ENCODE results near the gene DUSP15. TPM values are rescaled to one million over a fixed set of nuclear protein-coding genes. Genes with fewer than 3 reads are reported as not detected.

Gene DUSP15
- total RNA-seq, 4 donors from 2014 or later: 1.6 to 45.6 (median 8.8) TPM; not detected in 1

GRCh38 chr20:31868853-31869672 lies 1.3 kb downstream of the DUSP15 start:
- Histone ChIP-seq H3K27ac (peak overlapping the region in 1 of 2 donors; percentile 42), H3K4me1 (peaks cover 0 to 7% of the 10 kb centered on the region in 2 donors), H3K4me3 (peak overlapping the region; percentile 23 to 80), H3K27me3 (no peaks in the 10 kb centered on the region), H3K36me3 (no peaks in the 10 kb centered on the region), H3K9me3 (no peaks in the 10 kb centered on the region)
- TF ChIP-seq POLR2A (IDR thresholded peaks at IDR 0.05) (no peak), CTCF (IDR thresholded peaks at IDR 0.05) (no peak)
- no peak for DNase-seq
- intact Hi-C loops (cut with DNase I; ENCODE audit: low total_unique reads): no loop called here

- no peaks in the 10 kb centered on the region for H3K9me3 ChIP-seq
- no peak overlapping the region for H3K4me3 ChIP-seq
- no peaks in the 10 kb centered on the region for H3K27me3 ChIP-seq
- peaks cover 0 to 7% of the 10 kb centered on the region in 2 donors for H3K4me1 ChIP-seq
- no peak overlapping the region for H3K27ac ChIP-seq
- no peak for DNase-seq
- H3K36me3 ChIP-seq: no peaks in the 10 kb centered on the region
- intact Hi-C loops (cut with DNase I; ENCODE audit: low total_unique reads): no loop called here
- TF ChIP-seq POLR2A (IDR thresholded peaks at IDR 0.05) (no peak), CTCF (IDR thresholded peaks at IDR 0.05) (no peak)
These were observed 4.1 kb downstream of the DUSP15 start for GRCh38 chr20:31866221-31866620.

- no peak overlapping the region for H3K4me3 ChIP-seq
- DNase-seq: no peak
- H3K27ac ChIP-seq: no peak overlapping the region
- intact Hi-C loops (cut with DNase I; ENCODE audit: low total_unique reads): no loop called here
- no peaks in the 10 kb centered on the region for H3K36me3 ChIP-seq
- no peaks in the 10 kb centered on the region for H3K9me3 ChIP-seq
- TF ChIP-seq CTCF (IDR thresholded peaks at IDR 0.05): no peak
- H3K27me3 ChIP-seq: no peaks in the 10 kb centered on the region
- peaks cover 0 to 20% of the 10 kb centered on the region in 2 donors for H3K4me1 ChIP-seq
These were observed 5.6 kb downstream of the DUSP15 start for GRCh38 chr20:31864521-31865400.

GRCh38 chr20:31863296-31864085 lies 6.8 kb downstream of the DUSP15 start:
- no peak for DNase-seq
- TF ChIP-seq POLR2A (IDR thresholded peaks at IDR 0.05) (no peak), CTCF (IDR thresholded peaks at IDR 0.05) (no peak)

More at GRCh38 chr20:31863296-31864085, 6.8 kb downstream of the DUSP15 start:
- H3K4me1 ChIP-seq: peaks cover 0 to 14% of the 10 kb centered on the region in 2 donors
- intact Hi-C loops (cut with DNase I; ENCODE audit: low total_unique reads): no loop called here
- no peak overlapping the region for H3K4me3 ChIP-seq
- no peak overlapping the region for H3K27ac ChIP-seq
- H3K27me3 ChIP-seq: no peaks in the 10 kb centered on the region
- H3K9me3 ChIP-seq: no peaks in the 10 kb centered on the region
- no peaks in the 10 kb centered on the region for H3K36me3 ChIP-seq
